GM18526 (cell line): ENCODE measurements around the gene HJV.

Source experiments
- POLR2A ChIP-seq: IDR thresholded peaks from 3 replicates; pipeline ENCODE4 v1.6.1; 2011; ENCODE audit not compliant: insufficient read length; ENCODE audit errors: extremely low read depth

HJV gene

GRCh38 chr1:145983960-145984830 lies 37.3 kb downstream of the HJV start:
- TF ChIP-seq POLR2A: no peak

GRCh38 chr1:145983206-145983675 lies 38.3 kb downstream of the HJV start:
- no peak for TF ChIP-seq POLR2A

- no peak for TF ChIP-seq POLR2A
These were observed 39.4 kb downstream of the HJV start for GRCh38 chr1:145982010-145982723.

GRCh38 chr1:145980457-145980994 lies 41.0 kb downstream of the HJV start:
- no peak for TF ChIP-seq POLR2A

GRCh38 chr1:145979746-145980456 lies 41.6 kb downstream of the HJV start:
- no peak for TF ChIP-seq POLR2A

- no peak for TF ChIP-seq POLR2A
These were observed 42.4 kb downstream of the HJV start for GRCh38 chr1:145978854-145979745.

GRCh38 chr1:145978471-145978853 lies 43.1 kb downstream of the HJV start:
- no peak for TF ChIP-seq POLR2A

GRCh38 chr1:145977486-145978470 lies 43.8 kb downstream of the HJV start:
- no peak for TF ChIP-seq POLR2A

- no peak for TF ChIP-seq POLR2A
These were observed 44.5 kb downstream of the HJV start for GRCh38 chr1:145977016-145977415.

- no peak for TF ChIP-seq POLR2A
These were observed 46.3 kb downstream of the HJV start for GRCh38 chr1:145975216-145975615.

GRCh38 chr1:145974721-145975120 lies 46.8 kb downstream of the HJV start:
- TF ChIP-seq POLR2A: no peak

GRCh38 chr1:145972580-145972979 lies 49.0 kb downstream of the HJV start:
- no peak for TF ChIP-seq POLR2A
